ENCODE data around the gene GALNS. TPM values are rescaled to one million over a fixed set of nuclear protein-coding genes. Genes with fewer than 3 reads are reported as not detected.
A peak's percentile ranks its signal among the peaks of the same experiment; 100 is the strongest.

GALNS gene
- total and polyA plus RNA-seq, 2 of the 4 experiments (the other 2 are of a cell fraction): 7.2 to 32.5 TPM

GRCh38 chr16:88784074-88784855 is 72.5 kb downstream of the GALNS start:
- Histone ChIP-seq H2BK20ac (ENCODE audit: low read depth, low read length) (no peak overlapping the region), H3K56ac (ENCODE audit: extremely low read depth, insufficient read depth, low read length) (peak overlapping the region; percentile 69), H3K9me1 (ENCODE audit: insufficient read depth, low read length) (peaks cover 11% of the 10 kb centered on the region), H3K23ac (ENCODE audit: low read depth, low read length) (peak overlapping the region; percentile 96; the same call in 1 of the 2 replicates), H2AK9ac (replicated peaks; ENCODE audit: low read depth, low read length, poor library complexity) (peak overlapping the region; percentile 95), H3K79me1 (ENCODE audit: low read depth in 1 of 2, low read length in 2 of 2) (peaks cover 0 to 42% of the 10 kb centered on the region in 2 experiments; a peak in 2 of 4 replicates), H4K91ac (ENCODE audit: insufficient read depth, low read depth, low read length) (peak overlapping the region; percentile 66), H2BK15ac (ENCODE audit: low read depth, low read length) (no peak overlapping the region), H4K20me1 (ENCODE audit: insufficient read depth, low read length) (peaks cover 53% of the 10 kb centered on the region), H4K5ac (ENCODE audit: low read depth, low read length) (peak overlapping the region; percentile 13), H2BK120ac (ENCODE audit: low read depth, low read length) (peak overlapping the region; percentile 70), H3K9ac (ENCODE audit: low read depth, low read length) (peak overlapping the region; percentile 83), H3K4me2 (ENCODE audit: low read depth, low read length) (peak overlapping the region; percentile 68), H3K36me3 (ENCODE audit: control insufficient read depth, insufficient read depth, low read length) (no peaks in the 10 kb centered on the region), H3K14ac (replicated peaks; ENCODE audit: low read depth, low read length) (peak overlapping the region; percentile 94), H3K4me3 (ENCODE audit: insufficient read depth, low read depth, low read length) (peak overlapping the region; percentile 92), H2BK5ac (ENCODE audit: low read depth, low read length, poor library complexity, severe bottlenecking) (peak overlapping the region; percentile 88), H3K27ac (ENCODE audit: insufficient read depth, low read length) (peak overlapping the region; percentile 82), H3K27me3 (ENCODE audit: control insufficient read depth, insufficient read depth, low read length) (no peaks in the 10 kb centered on the region), H4K8ac (ENCODE audit: low read depth in 2 of 2, low read length in 2 of 2) (peak overlapping the region; percentile 20 to 78; a peak in 2 of 4 replicates), H2AFZ (replicated peaks; ENCODE audit: low read length, poor library complexity) (peak overlapping the region; percentile 74), H3K18ac (ENCODE audit: low read depth, low read length) (peak overlapping the region; percentile 25), H3K4ac (ENCODE audit: low read depth, low read length) (peak overlapping the region; percentile 92), H3K9me3 (ENCODE audit: control insufficient read depth, insufficient read depth, low read length) (no peaks in the 10 kb centered on the region), H2AK5ac (ENCODE audit: low read depth, low read length) (peak overlapping the region; percentile 94), H3K4me1 (ENCODE audit: control insufficient read depth, insufficient read depth, low read length) (peaks cover 44% of the 10 kb centered on the region)
- ATAC-seq (ENCODE audit: low read depth) (peak; percentile 55), DNase-seq (peak; percentile 72)
- ChIA-PET POLR2A (ENCODE audit: unreplicated experiment) (no interaction called here), CTCF (interaction anchor here (0.6 to 1.2 kb wide), 6 partner anchors 11 to 937 kb away, joined by 3 to 4 read pairs (median 4); no protein-coding TSS in a partner anchor)
- BruUV-seq (replicated peaks): no TSS peak
- dilution Hi-C loops (cut with HindIII; ENCODE audit: low sequenced_read_pairs, unreplicated experiment): no loop called here
- intact Hi-C loops (cut with micrococcal nuclease): no loop called here
- WGBS, 2 experiments (ENCODE audit: extremely low coverage in 2 of 2, insufficient read length in 1 of 2): 2% methylated on average over 49 of the region's 74 CpGs; no CpG with 5 or more reads in 1 of the 2 experiments
- in situ Hi-C loops (cut with MboI; ENCODE audit: low sequenced_read_pairs): loop anchor here (5.0 kb wide), 1 partner anchor 37 kb away; no protein-coding TSS in a partner anchor
- TF ChIP-seq BHLHE40 (IDR thresholded peaks at IDR 0.05; ENCODE audit: low read depth, low read length) (no peak), USF2 (IDR thresholded peaks at IDR 0.05; ENCODE audit: low read depth, low read length) (no peak), ELK1 (IDR thresholded peaks at IDR 0.05; ENCODE audit: borderline replicate concordance, low read depth, low read length) (no peak), POLR2A (IDR thresholded peaks at IDR 0.05; ENCODE audit: low read depth, low read length) (no peak), SMC3 (IDR thresholded peaks at IDR 0.05; ENCODE audit: low read depth, low read length) (peak; percentile 16; the same call in 1 of the 2 replicates), RAD21 (IDR thresholded peaks at IDR 0.05; ENCODE audit: low read length) (peak; percentile 45), MAFK (IDR thresholded peaks at IDR 0.05; ENCODE audit: low read depth, low read length) (no peak), MXI1 (IDR thresholded peaks at IDR 0.05; ENCODE audit: borderline replicate concordance, low read depth, low read length) (0 out of 2 replicates have a peak, but pooled peaks have one; percentile 37), RCOR1 (IDR thresholded peaks at IDR 0.05; ENCODE audit: insufficient replicate concordance, low read length) (no peak), CEBPB (IDR thresholded peaks at IDR 0.05; ENCODE audit: low read depth, low read length) (peak; percentile 54), NFE2L2 (IDR thresholded peaks at IDR 0.05; ENCODE audit: low read depth, low read length) (no peak), FOS (IDR thresholded peaks at IDR 0.05; ENCODE audit: low read depth, low read length) (peak; percentile 47; the same call in 1 of the 2 replicates), RFX5 (IDR thresholded peaks at IDR 0.05; ENCODE audit: low read depth, low read length) (no peak), MAZ (IDR thresholded peaks at IDR 0.05; ENCODE audit: borderline replicate concordance, low read depth, low read length) (peak; percentile 37), CHD1 (IDR thresholded peaks at IDR 0.05; ENCODE audit: low read depth, low read length) (no peak)

All from IMR-90 (cell line).